Activated CD4-positive, alpha-beta T cell treated with anti-CD3 and anti-CD28 coated beads, Interleukin-2, amount 10 ng/mL, durations not matched to agents 7 days and 5 days (primary cell): ENCODE results near the gene PNCK. TPM values are rescaled to one million over a fixed set of nuclear protein-coding genes. Genes with fewer than 3 reads are reported as not detected.
A peak's percentile ranks its signal among the peaks of the same experiment; 100 is the strongest.

ENCODE experiments used
- CTCF ChIA-PET: fragments of 350-600 bp; sonication (Branson Sonifier 250); formaldehyde crosslinking; loops from one replicate; lab custom pipeline; 2021; ENCODE audit warnings: antibody characterized with exemption; lab: Charles Lee
- POLR2A ChIA-PET: fragments of 350-600 bp; sonication (Branson Sonifier 250); formaldehyde crosslinking; loops from one replicate; lab custom pipeline; 2021; ENCODE audit warnings: antibody characterized with exemption; lab: Charles Lee
- DNase-seq: peaks from one replicate; pipeline ENCODE4 v3.0.0-alpha.2; 2020
- H3K27ac Mint-ChIP-seq: one replicate; pipeline ENCODE4 v1.8.0; 2021; ENCODE audit warnings: mild to moderate bottlenecking, moderate library complexity, mixed read lengths
- H3K27me3 Mint-ChIP-seq: one replicate; pipeline ENCODE4 v1.8.0; 2021; ENCODE audit warnings: mixed read lengths
- H3K36me3 Mint-ChIP-seq: one replicate; pipeline ENCODE4 v1.8.0; 2021; ENCODE audit warnings: low read depth, mixed read lengths
- H3K4me1 Mint-ChIP-seq: one replicate; pipeline ENCODE4 v1.8.0; 2021; ENCODE audit warnings: mixed read lengths
- H3K4me3 Mint-ChIP-seq: one replicate; pipeline ENCODE4 v1.8.0; 2021; ENCODE audit warnings: mild to moderate bottlenecking, moderate library complexity, mixed read lengths
- H3K9me3 Mint-ChIP-seq: one replicate; pipeline ENCODE4 v1.8.0; 2021; ENCODE audit warnings: mixed read lengths
- total RNA-seq, 2 experiments: library from RNA; stranded (reverse); gene quantifications; one replicate each; pipeline ENCODE4 v1.2.3, GENCODE V29; 2021

PNCK gene
- total RNA-seq, 2 experiments from 2014 or later: not detected

GRCh38 chrX:153671589-153672530 lies 1.8 kb downstream of the PNCK start:
- Mint-ChIP-seq H3K36me3 (no peaks in the 10 kb centered on the region), H3K27me3 (peaks cover 23% of the 10 kb centered on the region), H3K9me3 (no peaks in the 10 kb centered on the region), H3K27ac (no peak overlapping the region), H3K4me3 (no peak overlapping the region), H3K4me1 (peaks cover 9% of the 10 kb centered on the region)
- CTCF ChIA-PET: interaction anchor here (1.2 kb wide), 1 partner anchor 63 kb away, joined by 3 read pairs; no protein-coding TSS in a partner anchor
- DNase-seq: no peak
- POLR2A ChIA-PET: no interaction called here

- DNase-seq: no peak
- Mint-ChIP-seq H3K4me3 (no peak overlapping the region), H3K36me3 (no peaks in the 10 kb centered on the region), H3K27ac (no peak overlapping the region), H3K27me3 (peaks cover 25% of the 10 kb centered on the region), H3K4me1 (peaks cover 9% of the 10 kb centered on the region), H3K9me3 (no peaks in the 10 kb centered on the region)
- ChIA-PET POLR2A (no interaction called here), CTCF (interaction anchor here (0.8 to 2.5 kb wide), 3 partner anchors 8 to 132 kb away, joined by 3 to 12 read pairs (median 6); no protein-coding TSS in a partner anchor)
Observed at GRCh38 chrX:153670748-153671588, 2.6 kb downstream of the PNCK start.

- no peak for DNase-seq
- Mint-ChIP-seq H3K36me3 (no peaks in the 10 kb centered on the region), H3K27ac (no peak overlapping the region), H3K27me3 (peaks cover 26% of the 10 kb centered on the region), H3K4me1 (peaks cover 9% of the 10 kb centered on the region), H3K9me3 (no peaks in the 10 kb centered on the region), H3K4me3 (no peak overlapping the region)
- ChIA-PET POLR2A (no interaction called here), CTCF (interaction anchor here (0.8 to 2.5 kb wide), 2 partner anchors 7 to 131 kb away, joined by 6 to 12 read pairs; no protein-coding TSS in a partner anchor)
Observed at GRCh38 chrX:153669901-153670731, 3.5 kb downstream of the PNCK start.

- Mint-ChIP-seq H3K27ac (no peak overlapping the region), H3K9me3 (no peaks in the 10 kb centered on the region), H3K4me1 (peaks cover 9% of the 10 kb centered on the region), H3K27me3 (peaks cover 26% of the 10 kb centered on the region), H3K4me3 (no peak overlapping the region), H3K36me3 (no peaks in the 10 kb centered on the region)
- CTCF ChIA-PET: interaction anchor here (0.6 to 2.9 kb wide), 7 partner anchors 13 to 714 kb away, joined by 3 to 13 read pairs (median 8); no protein-coding TSS in a partner anchor
- POLR2A ChIA-PET: no interaction called here
- no peak for DNase-seq
Observed at GRCh38 chrX:153669174-153669890, 4.3 kb downstream of the PNCK start.

GRCh38 chrX:153668423-153669173 lies 5.0 kb downstream of the PNCK start:
- Mint-ChIP-seq H3K27me3 (peaks cover 24% of the 10 kb centered on the region), H3K4me3 (no peak overlapping the region), H3K36me3 (no peaks in the 10 kb centered on the region), H3K4me1 (peaks cover 7% of the 10 kb centered on the region), H3K9me3 (no peaks in the 10 kb centered on the region), H3K27ac (no peak overlapping the region)
- CTCF ChIA-PET: interaction anchor here (0.6 to 2.9 kb wide), 19 partner anchors 12 to 727 kb away, joined by 3 to 13 read pairs (median 4); no protein-coding TSS in a partner anchor
- no peak for DNase-seq
- POLR2A ChIA-PET: no interaction called here

GRCh38 chrX:153667956-153668396 lies 5.6 kb downstream of the PNCK start:
- H3K27me3 Mint-ChIP-seq: peaks cover 22% of the 10 kb centered on the region
- no peaks in the 10 kb centered on the region for H3K9me3 Mint-ChIP-seq
- H3K27ac Mint-ChIP-seq: peak overlapping the region; percentile 33
- H3K4me1 Mint-ChIP-seq: peaks cover 7% of the 10 kb centered on the region
- H3K36me3 Mint-ChIP-seq: no peaks in the 10 kb centered on the region
- DNase-seq: peak; percentile 76
- POLR2A ChIA-PET: interaction anchor here (0.6 kb wide), 1 partner anchor 12 kb away, joined by 3 read pairs; no protein-coding TSS in a partner anchor
- CTCF ChIA-PET: interaction anchor here (0.6 to 2.9 kb wide), 16 partner anchors 11 to 726 kb away, joined by 3 to 13 read pairs (median 4); no protein-coding TSS in a partner anchor
- H3K4me3 Mint-ChIP-seq: peak overlapping the region; percentile 69

GRCh38 chrX:153667281-153667955 lies 6.2 kb downstream of the PNCK start:
- POLR2A ChIA-PET: interaction anchor here (0.6 kb wide), 1 partner anchor 12 kb away, joined by 3 read pairs; no protein-coding TSS in a partner anchor
- no peak for DNase-seq
- Mint-ChIP-seq H3K4me1 (peaks cover 7% of the 10 kb centered on the region), H3K36me3 (no peaks in the 10 kb centered on the region), H3K9me3 (no peaks in the 10 kb centered on the region), H3K4me3 (peak overlapping the region; percentile 69), H3K27ac (no peak overlapping the region), H3K27me3 (peaks cover 21% of the 10 kb centered on the region)
- CTCF ChIA-PET: interaction anchor here (0.8 to 2.9 kb wide), 16 partner anchors 9 to 726 kb away, joined by 3 to 13 read pairs (median 4); no protein-coding TSS in a partner anchor

GRCh38 chrX:153665726-153666306 lies 7.8 kb downstream of the PNCK start:
- ChIA-PET POLR2A (interaction anchor here (0.5 kb wide), 1 partner anchor 50 kb away, joined by 3 read pairs; no protein-coding TSS in a partner anchor), CTCF (interaction anchor here (0.7 to 2.7 kb wide), 5 partner anchors 9 to 724 kb away, joined by 3 to 12 read pairs (median 3); no protein-coding TSS in a partner anchor)
- no peaks in the 10 kb centered on the region for H3K9me3 Mint-ChIP-seq
- no peak overlapping the region for H3K27ac Mint-ChIP-seq
- H3K27me3 Mint-ChIP-seq: peaks cover 34% of the 10 kb centered on the region
- peaks cover 10% of the 10 kb centered on the region for H3K4me1 Mint-ChIP-seq
- H3K4me3 Mint-ChIP-seq: no peak overlapping the region
- no peak for DNase-seq
- H3K36me3 Mint-ChIP-seq: no peaks in the 10 kb centered on the region

GRCh38 chrX:153662266-153662665 lies 11.3 kb downstream of the PNCK start:
- H3K27ac Mint-ChIP-seq: no peak overlapping the region
- H3K4me3 Mint-ChIP-seq: no peak overlapping the region
- POLR2A ChIA-PET: no interaction called here
- no peaks in the 10 kb centered on the region for H3K36me3 Mint-ChIP-seq
- peaks cover 47% of the 10 kb centered on the region for H3K27me3 Mint-ChIP-seq
- no peaks in the 10 kb centered on the region for H3K9me3 Mint-ChIP-seq
- CTCF ChIA-PET: interaction anchor here (0.6 to 2.1 kb wide), 8 partner anchors 8 to 123 kb away, joined by 3 to 6 read pairs (median 3); partner anchors contain the start of gene DUSP9
- DNase-seq: peak; percentile 43
- H3K4me1 Mint-ChIP-seq: peaks cover 2% of the 10 kb centered on the region

- no peak overlapping the region for H3K4me3 Mint-ChIP-seq
- peaks cover 2% of the 10 kb centered on the region for H3K4me1 Mint-ChIP-seq
- peaks cover 34% of the 10 kb centered on the region for H3K27me3 Mint-ChIP-seq
- H3K36me3 Mint-ChIP-seq: no peaks in the 10 kb centered on the region
- no peak overlapping the region for H3K27ac Mint-ChIP-seq
- ChIA-PET CTCF (no interaction called here), POLR2A (no interaction called here)
- no peaks in the 10 kb centered on the region for H3K9me3 Mint-ChIP-seq
- DNase-seq: no peak
Observed at GRCh38 chrX:153659268-153659667, 14.3 kb downstream of the PNCK start.
